Osteoblast (primary cell): ENCODE measurements around the gene WFDC12. TPM values are rescaled to one million over a fixed set of nuclear protein-coding genes. Genes with fewer than 3 reads are reported as not detected.

Experiments used
- DNase-seq: peaks from one replicate; pipeline ENCODE4 v3.0.0; 2011; ENCODE audit warnings: low spot score, mixed read lengths; ENCODE audit not compliant: insufficient read length; ENCODE audit errors: missing footprints
- H2AFZ ChIP-seq: 2 replicates; pipeline ENCODE4 v1.6.0; 2011; ENCODE audit warnings: mild to moderate bottlenecking, low read length
- H3K27ac ChIP-seq: 2 replicates; pipeline ENCODE4 v1.5.1; 2011; ENCODE audit warnings: mild to moderate bottlenecking, low read depth, low read length, moderate library complexity
- H3K27me3 ChIP-seq: 2 replicates; pipeline ENCODE4 v1.6.0; 2012; ENCODE audit warnings: mild to moderate bottlenecking, control low read depth, inconsistent platforms, low read length, moderate library complexity; ENCODE audit not compliant: insufficient read depth
- H3K36me3 ChIP-seq: 2 replicates; pipeline ENCODE4 v1.5.1; 2011; ENCODE audit warnings: mild to moderate bottlenecking, low read length, control low read depth, moderate library complexity; ENCODE audit not compliant: insufficient read depth
- H3K4me1 ChIP-seq: 2 replicates; pipeline ENCODE4 v1.5.1; 2011; ENCODE audit warnings: mild to moderate bottlenecking, low read length, control low read depth, moderate library complexity; ENCODE audit not compliant: insufficient read depth
- H3K4me2 ChIP-seq: 2 replicates; pipeline ENCODE4 v1.6.0; 2011; ENCODE audit warnings: mild to moderate bottlenecking, low read length; ENCODE audit not compliant: insufficient read depth
- H3K4me3 ChIP-seq: fragments of 200-600 bp; sonication (generic); 3 replicates; pipeline ENCODE4 v1.5.1; 2012; ENCODE audit warnings: mild to moderate bottlenecking, low read length, inconsistent platforms; ENCODE audit not compliant: insufficient read depth
- H3K79me2 ChIP-seq: 2 replicates; pipeline ENCODE4 v1.6.0; 2012; ENCODE audit warnings: mild to moderate bottlenecking, low read length, control low read depth, inconsistent platforms; ENCODE audit not compliant: insufficient read depth
- H3K9me3 ChIP-seq: 2 replicates; pipeline ENCODE4 v1.5.1; 2011; ENCODE audit warnings: low read depth, low read length, control low read depth
- H4K20me1 ChIP-seq: 2 replicates; pipeline ENCODE4 v1.6.0; 2012; ENCODE audit warnings: mild to moderate bottlenecking, low read length, control low read depth; ENCODE audit not compliant: insufficient read depth
- CTCF ChIP-seq: IDR thresholded peaks from 2 replicates; pipeline ENCODE4 v1.5.1; 2011; ENCODE audit warnings: mild to moderate bottlenecking, low read depth, low read length, moderate library complexity; ENCODE audit errors: extremely low read depth
- total RNA-seq: library from RNA; depleted of rRNA; stranded (reverse); fragments of >200 nt; gene quantifications from 2 replicates; pipeline ENCODE4 v1.2.3, GENCODE V29; 2012

Gene WFDC12
- total RNA-seq, 1 donor = not detected

GRCh38 chr20:45113865-45114264, 10.4 kb downstream of the WFDC12 start:
- no peak overlapping the region for H3K4me2 ChIP-seq
- H3K27ac ChIP-seq = no peak overlapping the region
- H4K20me1 ChIP-seq = no peaks in the 10 kb centered on the region
- no peaks in the 10 kb centered on the region for H3K79me2 ChIP-seq
- TF ChIP-seq CTCF = no peak
- H2AFZ ChIP-seq = no peak overlapping the region
- no peaks in the 10 kb centered on the region for H3K9me3 ChIP-seq
- no peaks in the 10 kb centered on the region for H3K4me1 ChIP-seq
- no peak for DNase-seq
- peaks cover 12% of the 10 kb centered on the region for H3K27me3 ChIP-seq
- no peaks in the 10 kb centered on the region for H3K36me3 ChIP-seq
- H3K4me3 ChIP-seq = no peak overlapping the region

- Histone ChIP-seq H3K27me3 (peaks cover 12% of the 10 kb centered on the region), H3K4me3 (no peak overlapping the region), H3K4me1 (no peaks in the 10 kb centered on the region), H3K79me2 (no peaks in the 10 kb centered on the region), H3K27ac (no peak overlapping the region), H4K20me1 (no peaks in the 10 kb centered on the region), H3K4me2 (no peak overlapping the region), H3K9me3 (no peaks in the 10 kb centered on the region), H2AFZ (no peak overlapping the region), H3K36me3 (no peaks in the 10 kb centered on the region)
- no peak for TF ChIP-seq CTCF
- peak; percentile 61 for DNase-seq
These were observed 11.5 kb downstream of the WFDC12 start for GRCh38 chr20:45112754-45113153.

GRCh38 chr20:45111799-45112471, 12.3 kb downstream of the WFDC12 start:
- peak; percentile 85 for DNase-seq
- H3K36me3 ChIP-seq = no peaks in the 10 kb centered on the region

GRCh38 chr20:45111285-45111684, 13.0 kb downstream of the WFDC12 start:
- DNase-seq = no peak
- Histone ChIP-seq H3K27me3 (peaks cover 12% of the 10 kb centered on the region), H4K20me1 (no peaks in the 10 kb centered on the region), H3K27ac (no peak overlapping the region), H3K79me2 (no peaks in the 10 kb centered on the region), H2AFZ (no peak overlapping the region), H3K4me2 (no peak overlapping the region), H3K36me3 (no peaks in the 10 kb centered on the region), H3K4me3 (no peak overlapping the region), H3K4me1 (no peaks in the 10 kb centered on the region), H3K9me3 (no peaks in the 10 kb centered on the region)
- TF ChIP-seq CTCF = no peak

More at GRCh38 chr20:45111799-45112471, 12.3 kb downstream of the WFDC12 start:
- no peak overlapping the region for H2AFZ ChIP-seq
- peaks cover 12% of the 10 kb centered on the region for H3K27me3 ChIP-seq
- no peak overlapping the region for H3K4me2 ChIP-seq
- H3K9me3 ChIP-seq = no peaks in the 10 kb centered on the region
- no peak overlapping the region for H3K4me3 ChIP-seq
- no peaks in the 10 kb centered on the region for H4K20me1 ChIP-seq
- no peak overlapping the region for H3K27ac ChIP-seq
- H3K4me1 ChIP-seq = no peaks in the 10 kb centered on the region
- H3K79me2 ChIP-seq = no peaks in the 10 kb centered on the region
- TF ChIP-seq CTCF = peak; percentile 50
